NOMO-1 (cell line): ENCODE results near the gene MAST4.
"Not testable (repeated sequence)": the region's sequence is repeated elsewhere in the genome, so short reads cannot be mapped to it uniquely, and the experiment has no call there.

ENCODE experiments used
- DNase-seq, 2 experiments: peaks; one replicate each; lab custom pipeline; 2025; ENCODE audit not compliant: unreplicated experiment in 2 of 2; lab: John Stamatoyannopoulos, UW

Gene MAST4

GRCh38 chr5:67102708-67103107 is 506.5 kb downstream of the MAST4 start:
- no peak for DNase-seq

GRCh38 chr5:67104859-67105258 is 508.7 kb downstream of the MAST4 start:
- no peak for DNase-seq

- no peak for DNase-seq
Measured at GRCh38 chr5:67105270-67105669, 509.1 kb downstream of the MAST4 start.

GRCh38 chr5:67106626-67107342 is 510.6 kb downstream of the MAST4 start:
- DNase-seq, result no peak

GRCh38 chr5:67111779-67112178 is 515.6 kb downstream of the MAST4 start:
- DNase-seq, result no peak

- no peak for DNase-seq
Measured at GRCh38 chr5:67115246-67115645, 519.1 kb downstream of the MAST4 start.

- no peak for DNase-seq
Measured at GRCh38 chr5:67115817-67116216, 519.6 kb downstream of the MAST4 start.

- no peak for DNase-seq
Measured at GRCh38 chr5:67118050-67118620, 521.9 kb downstream of the MAST4 start.

GRCh38 chr5:67119010-67119409 is 522.8 kb downstream of the MAST4 start:
- DNase-seq, result no peak

- no peak for DNase-seq
Measured at GRCh38 chr5:67120032-67120431, 523.8 kb downstream of the MAST4 start.

- no peak for DNase-seq
Measured at GRCh38 chr5:67123819-67124218, 527.6 kb downstream of the MAST4 start.

GRCh38 chr5:67124556-67124955 is 528.4 kb downstream of the MAST4 start:
- no peak for DNase-seq

GRCh38 chr5:67127347-67127895 is 531.2 kb downstream of the MAST4 start:
- not testable (repeated sequence) for DNase-seq

GRCh38 chr5:67129768-67130167 is 533.6 kb downstream of the MAST4 start:
- DNase-seq, result no peak

GRCh38 chr5:67133217-67133616 is 537.0 kb downstream of the MAST4 start:
- no peak for DNase-seq

- DNase-seq, result no peak
Measured at GRCh38 chr5:67133776-67134175, 537.6 kb downstream of the MAST4 start.

- no peak for DNase-seq
Measured at GRCh38 chr5:67135381-67135984, 539.3 kb downstream of the MAST4 start.

GRCh38 chr5:67139030-67139429 is 542.8 kb downstream of the MAST4 start:
- no peak for DNase-seq

GRCh38 chr5:67140413-67140812 is 544.2 kb downstream of the MAST4 start:
- no peak for DNase-seq

- no peak for DNase-seq
Measured at GRCh38 chr5:67141644-67142043, 545.5 kb downstream of the MAST4 start.

- no peak for DNase-seq
Measured at GRCh38 chr5:67142816-67143215, 546.6 kb downstream of the MAST4 start.

GRCh38 chr5:67143549-67143948 is 547.4 kb downstream of the MAST4 start:
- DNase-seq, result no peak
